BJ (cell line): ENCODE results near the gene MCL1. TPM values are rescaled to one million over a fixed set of nuclear protein-coding genes. Genes with fewer than 3 reads are reported as not detected.

Experiments used
- CTCF ChIA-PET: fragments of 350-600 bp; formaldehyde crosslinking; extraction: SDS; loops from one replicate; lab custom pipeline; 2021; ENCODE audit warnings: antibody characterized with exemption, inconsistent platforms; lab: Yijun Ruan, JAX
- POLR2A ChIA-PET: fragments of 300-600 bp; sonication (Branson Sonifier 250); formaldehyde crosslinking; extraction: SDS; loops from one replicate; lab custom pipeline; 2021; ENCODE audit warnings: antibody characterized with exemption; lab: Charles Lee
- DNase-seq: peaks from one replicate; pipeline ENCODE4 v3.0.0-alpha.2; 2011; ENCODE audit warnings: low read depth
- H3K27me3 ChIP-seq: 2 replicates; pipeline ENCODE4 v1.6.0; 2011; ENCODE audit warnings: low read length; ENCODE audit not compliant: control insufficient read depth, insufficient read depth
- H3K36me3 ChIP-seq: 2 replicates; pipeline ENCODE4 v1.5.1; 2011; ENCODE audit warnings: low read length; ENCODE audit not compliant: control insufficient read depth, insufficient read depth
- H3K4me3 ChIP-seq: 2 replicates; pipeline ENCODE4 v1.5.1; 2011; ENCODE audit warnings: low read depth, mild to moderate bottlenecking, control low read depth, low read length
- CTCF ChIP-seq: IDR thresholded peaks from 2 replicates; pipeline ENCODE4 v1.5.1; 2011; ENCODE audit warnings: low read depth, mild to moderate bottlenecking, control low read depth, inconsistent platforms, low read length, moderate library complexity; ENCODE audit not compliant: insufficient read depth
- polyA plus RNA-seq: library from polyadenylated mRNA; depleted of rRNA; stranded (reverse); fragments of >200 nt; gene quantifications from 2 replicates; pipeline ENCODE4 v1.2.3, GENCODE V29; 2011

MCL1 gene
- polyA plus RNA-seq, 1 experiment: 45.4 TPM

GRCh38 chr1:150537732-150538684, 41.4 kb downstream of the MCL1 start:
- H3K4me3 ChIP-seq: no peak overlapping the region
- no peaks in the 10 kb centered on the region for H3K27me3 ChIP-seq
- no peak for DNase-seq
- 0 out of 2 replicates have a peak, but pooled peaks have one; percentile 16 for TF ChIP-seq CTCF
- POLR2A ChIA-PET: interaction anchor here (0.6 to 0.7 kb wide), 2 partner anchors 22 to 520 kb away, joined by 4 to 17 read pairs; partner anchors contain the start of gene FALEC
- CTCF ChIA-PET: interaction anchor here (1.2 to 1.3 kb wide), 2 partner anchors 9 to 275 kb away, joined by 3 to 6 read pairs; no protein-coding TSS in a partner anchor
- H3K36me3 ChIP-seq: no peaks in the 10 kb centered on the region

- CTCF ChIA-PET: interaction anchor here (0.5 to 1.6 kb wide), 5 partner anchors 8 to 281 kb away, joined by 3 to 6 read pairs (median 3); no protein-coding TSS in a partner anchor
- POLR2A ChIA-PET: no interaction called here
These were observed 42.3 kb downstream of the MCL1 start for GRCh38 chr1:150536836-150537731.

GRCh38 chr1:150535511-150536287, 43.7 kb downstream of the MCL1 start:
- Histone ChIP-seq H3K36me3 (no peaks in the 10 kb centered on the region), H3K4me3 (no peak overlapping the region), H3K27me3 (no peaks in the 10 kb centered on the region)
- ChIA-PET POLR2A (no interaction called here), CTCF (interaction anchor here (0.6 to 2.4 kb wide), 4 partner anchors 15 to 280 kb away, joined by 3 to 7 read pairs (median 4); no protein-coding TSS in a partner anchor)
- no peak for TF ChIP-seq CTCF
- peak; percentile 26 for DNase-seq

More at GRCh38 chr1:150536836-150537731, 42.3 kb downstream of the MCL1 start:
- no peaks in the 10 kb centered on the region for H3K27me3 ChIP-seq
- H3K4me3 ChIP-seq: no peak overlapping the region
- no peak for TF ChIP-seq CTCF
- DNase-seq: no peak
- no peaks in the 10 kb centered on the region for H3K36me3 ChIP-seq

GRCh38 chr1:150534002-150534401, 45.4 kb downstream of the MCL1 start:
- Histone ChIP-seq H3K36me3 (no peaks in the 10 kb centered on the region), H3K27me3 (no peaks in the 10 kb centered on the region), H3K4me3 (no peak overlapping the region)
- DNase-seq: no peak
- ChIA-PET POLR2A (no interaction called here), CTCF (interaction anchor here (1.0 to 3.6 kb wide), 6 partner anchors 9 to 88 kb away, joined by 3 to 37 read pairs (median 14); partner anchors contain the start of gene FALEC)
- no peak for TF ChIP-seq CTCF
